ENCODE data around the gene HIPK3.

HIPK3 gene

DNA sequence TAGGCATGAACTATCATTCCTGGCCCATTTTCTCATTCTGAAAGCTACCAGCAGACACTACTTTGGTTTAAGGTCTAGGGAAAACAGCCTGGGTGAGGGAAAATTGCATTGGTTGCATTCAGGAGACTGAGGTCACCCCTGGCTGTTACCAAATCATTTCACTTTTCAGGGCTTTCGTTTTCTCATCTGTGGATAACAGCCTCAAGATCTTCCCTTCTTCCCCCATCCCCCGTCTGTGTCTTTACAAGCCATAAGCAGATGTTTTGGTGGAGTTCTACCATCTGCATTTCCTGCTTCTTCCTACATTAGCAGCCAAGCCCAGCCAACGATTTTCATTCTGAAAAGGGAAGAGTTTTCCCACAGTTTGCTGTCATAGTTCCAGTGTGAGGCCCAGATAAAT is 130.4 kb downstream of the HIPK3 start:
- no peaks in the 10 kb centered on the region for H3K36me3 ChIP-seq
- TF ChIP-seq, protein P1, sequence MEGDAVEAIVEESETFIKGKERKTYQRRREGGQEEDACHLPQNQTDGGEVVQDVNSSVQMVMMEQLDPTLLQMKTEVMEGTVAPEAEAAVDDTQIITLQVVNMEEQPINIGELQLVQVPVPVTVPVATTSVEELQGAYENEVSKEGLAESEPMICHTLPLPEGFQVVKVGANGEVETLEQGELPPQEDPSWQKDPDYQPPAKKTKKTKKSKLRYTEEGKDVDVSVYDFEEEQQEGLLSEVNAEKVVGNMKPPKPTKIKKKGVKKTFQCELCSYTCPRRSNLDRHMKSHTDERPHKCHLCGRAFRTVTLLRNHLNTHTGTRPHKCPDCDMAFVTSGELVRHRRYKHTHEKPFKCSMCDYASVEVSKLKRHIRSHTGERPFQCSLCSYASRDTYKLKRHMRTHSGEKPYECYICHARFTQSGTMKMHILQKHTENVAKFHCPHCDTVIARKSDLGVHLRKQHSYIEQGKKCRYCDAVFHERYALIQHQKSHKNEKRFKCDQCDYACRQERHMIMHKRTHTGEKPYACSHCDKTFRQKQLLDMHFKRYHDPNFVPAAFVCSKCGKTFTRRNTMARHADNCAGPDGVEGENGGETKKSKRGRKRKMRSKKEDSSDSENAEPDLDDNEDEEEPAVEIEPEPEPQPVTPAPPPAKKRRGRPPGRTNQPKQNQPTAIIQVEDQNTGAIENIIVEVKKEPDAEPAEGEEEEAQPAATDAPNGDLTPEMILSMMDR (IDR thresholded peaks at IDR 0.05; ENCODE audit: low read depth, low read length) = no peak
- DNase-seq = no peak
- no peak overlapping the region for H3K4me3 ChIP-seq (ENCODE audit: low read depth, low read length)
- H3K9me3 ChIP-seq = no peaks in the 10 kb centered on the region
- no peaks in the 10 kb centered on the region for H3K4me1 ChIP-seq
- no peaks in the 10 kb centered on the region for H3K27me3 ChIP-seq

DNA sequence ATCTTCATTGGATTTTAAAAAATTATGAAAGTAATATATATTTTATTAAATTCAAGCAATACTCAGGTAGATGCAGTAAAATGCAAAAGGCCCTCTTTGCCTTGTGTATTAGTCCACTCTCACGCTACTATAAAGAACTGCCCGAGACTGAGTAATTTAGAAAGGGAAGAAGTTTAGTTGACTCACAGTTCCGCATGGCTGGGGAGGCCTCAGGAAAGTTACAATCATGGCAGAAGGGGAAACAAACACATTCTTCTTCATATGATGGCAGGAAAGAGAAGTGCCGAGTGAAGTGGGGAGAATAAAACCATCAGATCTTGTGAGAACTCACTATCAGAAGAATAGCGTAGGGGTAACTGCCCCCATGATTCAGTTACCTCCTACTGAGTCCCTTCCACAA is 130.8 kb downstream of the HIPK3 start:
- no peaks in the 10 kb centered on the region for H3K27me3 ChIP-seq
- no peaks in the 10 kb centered on the region for H3K36me3 ChIP-seq
- H3K4me3 ChIP-seq (ENCODE audit: low read depth, low read length) = no peak overlapping the region
- TF ChIP-seq, protein P1 (IDR thresholded peaks at IDR 0.05; ENCODE audit: low read depth, low read length) = no peak
- no peaks in the 10 kb centered on the region for H3K9me3 ChIP-seq
- DNase-seq = no peak
- H3K4me1 ChIP-seq = no peaks in the 10 kb centered on the region

DNA sequence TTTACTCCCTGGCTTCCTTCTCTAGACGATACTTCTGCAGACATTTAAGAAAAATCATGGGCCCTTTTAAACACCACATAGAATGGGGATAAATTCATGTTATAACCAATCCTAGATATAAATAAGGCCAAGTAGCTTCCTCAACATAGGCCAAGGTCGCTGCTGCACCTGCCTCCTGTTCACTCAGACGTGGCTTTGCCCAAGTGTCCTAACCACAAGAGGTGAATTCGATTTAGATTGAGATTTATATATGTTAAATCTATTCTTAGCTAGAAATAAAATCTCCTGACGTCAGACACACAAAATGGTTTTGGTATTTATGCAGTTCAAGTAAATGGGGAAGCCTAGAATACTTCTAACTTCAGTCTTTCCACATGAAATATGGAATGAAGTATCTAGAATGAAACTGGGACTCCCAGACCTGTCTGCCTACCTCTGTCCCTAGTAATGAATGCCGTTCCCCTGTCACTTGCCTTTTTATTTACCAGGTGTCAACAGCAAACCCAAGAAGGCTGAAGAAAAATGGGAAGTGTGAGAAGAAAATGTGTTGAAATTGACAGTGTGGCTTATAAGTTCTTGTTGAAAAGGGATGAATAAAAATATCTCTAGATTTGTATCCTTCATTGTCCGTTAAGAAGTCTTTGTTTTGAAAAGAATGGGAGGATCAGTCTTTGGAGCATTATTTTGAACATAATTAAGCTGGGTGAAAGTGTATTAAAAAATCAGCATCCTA is 131.8 kb downstream of the HIPK3 start:
- no peak overlapping the region for H3K4me3 ChIP-seq (ENCODE audit: low read depth, low read length)
- no peak for DNase-seq
- no peaks in the 10 kb centered on the region for H3K36me3 ChIP-seq
- TF ChIP-seq, protein P1 (IDR thresholded peaks at IDR 0.05; ENCODE audit: low read depth, low read length) = no peak
- H3K27me3 ChIP-seq = no peaks in the 10 kb centered on the region
- H3K9me3 ChIP-seq = no peaks in the 10 kb centered on the region
- H3K4me1 ChIP-seq = no peaks in the 10 kb centered on the region

DNA sequence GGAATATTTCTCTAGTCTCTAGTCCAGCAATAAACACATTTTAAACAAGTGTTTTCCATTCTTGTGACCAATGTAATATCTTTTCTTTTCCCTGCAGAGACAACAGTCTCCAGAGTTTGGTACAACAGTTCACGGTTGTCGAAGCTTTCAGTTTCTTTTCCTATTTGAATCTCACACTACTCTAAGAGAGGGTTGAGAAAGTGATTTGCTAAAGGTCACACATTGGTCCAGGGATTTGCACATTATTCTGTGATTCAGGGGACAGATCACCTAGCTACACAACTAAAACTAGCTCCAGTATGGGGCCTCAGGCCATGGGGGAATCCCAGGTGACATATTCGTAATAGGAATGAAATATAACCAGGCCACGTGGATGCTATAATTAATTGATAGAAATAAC is 132.5 kb downstream of the HIPK3 start:
- H3K4me3 ChIP-seq (ENCODE audit: low read depth, low read length) = no peak overlapping the region
- H3K27me3 ChIP-seq = no peaks in the 10 kb centered on the region
- TF ChIP-seq, protein P1 (IDR thresholded peaks at IDR 0.05; ENCODE audit: low read depth, low read length) = no peak
- DNase-seq = no peak
- H3K4me1 ChIP-seq = no peaks in the 10 kb centered on the region
- no peaks in the 10 kb centered on the region for H3K9me3 ChIP-seq
- H3K36me3 ChIP-seq = no peaks in the 10 kb centered on the region

DNA sequence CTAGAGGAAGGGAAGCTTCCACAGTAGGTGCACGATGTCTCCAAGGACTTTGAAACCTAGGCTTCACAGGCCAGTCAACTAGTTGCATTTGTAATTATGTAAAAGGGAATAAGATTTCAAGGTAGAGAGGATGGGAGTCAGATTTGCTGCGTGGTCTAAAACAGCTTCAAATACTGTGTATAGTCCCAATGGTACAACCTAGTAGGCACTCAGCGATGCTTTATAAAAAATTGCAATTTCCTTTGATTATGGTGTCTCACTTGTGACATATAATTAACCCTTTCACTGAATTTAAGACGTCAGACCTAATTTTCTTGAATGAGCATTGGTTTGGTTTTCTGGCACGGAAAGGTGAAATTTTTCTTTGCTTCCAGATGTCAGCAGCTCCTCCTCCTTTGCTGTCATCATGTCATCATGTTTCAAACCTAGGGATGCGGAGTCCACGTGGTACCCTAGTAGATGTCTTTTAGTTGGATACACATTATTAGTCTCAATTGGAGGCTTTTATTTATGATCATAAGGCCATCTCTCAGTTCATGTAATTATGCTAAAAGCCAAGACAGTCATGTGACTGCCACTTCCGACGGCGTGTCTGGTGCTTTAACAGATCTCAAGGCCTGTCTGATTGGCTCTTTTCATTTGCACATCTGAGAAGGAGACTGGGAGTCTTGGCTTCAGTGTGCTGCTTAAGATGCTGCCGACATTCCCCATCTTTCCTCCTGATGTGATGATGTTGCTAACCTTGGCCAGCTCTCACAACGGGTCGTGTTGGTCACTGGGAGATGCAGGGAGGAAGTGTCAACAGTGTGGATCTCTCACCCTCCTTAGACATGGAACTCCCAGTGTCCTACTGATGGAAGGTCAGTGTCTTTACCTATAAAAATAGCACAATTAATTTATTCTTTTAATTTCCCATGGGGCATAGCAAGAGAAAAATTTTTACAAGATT is 134.0 kb downstream of the HIPK3 start:
- Histone ChIP-seq H3K9me3 (no peaks in the 10 kb centered on the region), H3K36me3 (no peaks in the 10 kb centered on the region), H3K4me1 (no peaks in the 10 kb centered on the region), H3K4me3 (ENCODE audit: low read depth, low read length) (no peak overlapping the region), H3K27me3 (no peaks in the 10 kb centered on the region)
- no peak for DNase-seq
- TF ChIP-seq, protein P1 (IDR thresholded peaks at IDR 0.05; ENCODE audit: low read depth, low read length) = no peak

DNA sequence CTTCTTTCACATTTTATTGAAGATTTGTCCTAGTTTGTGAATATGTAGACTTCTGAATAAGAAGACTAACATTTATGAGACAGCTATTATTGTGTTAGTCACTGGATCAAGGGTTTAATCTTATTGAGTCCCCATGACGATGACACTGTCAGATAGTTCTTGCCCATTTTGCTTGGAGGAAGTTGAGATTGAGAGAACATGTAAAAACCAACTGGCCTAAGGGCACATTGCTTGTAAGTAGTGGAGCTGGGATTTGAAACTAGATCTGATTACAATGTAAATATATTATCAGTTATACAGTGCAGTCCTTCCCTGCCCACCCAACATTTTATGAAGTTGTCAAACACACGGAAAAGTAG is 134.7 kb downstream of the HIPK3 start:
- TF ChIP-seq, protein P1 (IDR thresholded peaks at IDR 0.05; ENCODE audit: low read depth, low read length) = no peak
- no peaks in the 10 kb centered on the region for H3K4me1 ChIP-seq
- no peaks in the 10 kb centered on the region for H3K9me3 ChIP-seq
- H3K36me3 ChIP-seq = no peaks in the 10 kb centered on the region
- no peak overlapping the region for H3K4me3 ChIP-seq (ENCODE audit: low read depth, low read length)
- no peak for DNase-seq
- no peaks in the 10 kb centered on the region for H3K27me3 ChIP-seq

Measured in BE2C (cell line).